KBM-7 (cell line): ENCODE data around the gene LRRC26.
"Not testable (repeated sequence)": the region's sequence is repeated elsewhere in the genome, so short reads cannot be mapped to it uniquely, and the experiment has no call there.

Source experiments
- DNase-seq: peaks from one replicate; pipeline ENCODE4 v3.0.0-alpha.2; 2015
- in situ Hi-C: fragments of 300-500 bp; cut with MboI; formaldehyde crosslinking; loops from 2 replicates; pipeline ENCODE4 v1.14.3; 2020; ENCODE audit warnings: low sequenced_read_pairs, low pct_unique_long_range_greater_than_20kb, mixed read lengths

LRRC26 gene

DNA sequence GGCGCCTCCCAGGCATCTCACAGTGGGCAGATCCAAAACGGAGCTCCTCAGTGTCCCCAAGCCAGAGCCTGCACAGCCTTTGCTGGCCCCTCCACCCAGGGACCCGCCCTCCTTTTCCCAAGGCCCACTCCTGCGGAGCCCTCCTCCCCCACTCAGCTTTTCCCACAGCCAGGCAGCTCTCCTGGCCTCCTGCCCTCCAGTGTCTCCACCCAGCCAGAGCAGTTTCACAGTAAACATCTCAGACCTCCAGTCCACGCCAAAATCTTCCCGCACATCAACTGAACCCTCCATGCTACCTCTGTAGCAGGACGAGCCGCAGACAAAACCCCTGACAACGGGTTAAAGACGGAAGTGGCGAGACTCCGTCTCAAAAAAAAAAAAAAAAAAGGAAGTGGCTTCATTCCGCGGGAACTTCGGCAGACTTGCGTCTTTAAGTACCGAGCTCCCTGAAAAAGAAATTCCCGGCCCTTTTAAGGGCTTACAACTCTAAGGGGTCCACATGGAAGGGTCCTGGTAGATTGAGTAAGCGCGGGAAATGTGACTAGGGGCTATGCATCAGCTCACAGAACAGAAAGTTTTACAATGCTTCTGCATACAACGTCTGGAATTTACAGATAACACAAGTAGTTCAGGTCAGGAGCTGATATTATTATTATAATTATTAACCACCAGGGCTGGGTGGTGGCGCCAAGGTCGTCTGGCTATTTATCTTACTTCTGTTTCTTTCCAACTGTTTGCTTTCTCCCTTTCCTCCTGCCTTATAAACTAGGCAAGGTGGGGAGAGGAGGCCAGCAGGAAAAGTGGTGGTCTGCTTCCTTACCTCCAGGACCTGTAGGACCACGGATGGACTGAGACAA lies 42.3 kb downstream of the LRRC26 start:
- in situ Hi-C loops, result no loop called here
- DNase-seq, result peak; percentile 94

- no peak for DNase-seq
- in situ Hi-C loops, result no loop called here
These were observed 43.1 kb downstream of the LRRC26 start for GRCh38 chr9:137126786-137127185.

GRCh38 chr9:137123952-137124462 lies 45.8 kb downstream of the LRRC26 start:
- in situ Hi-C loops, DNase-seq: not testable (repeated sequence)

GRCh38 chr9:137123468-137123837 lies 46.4 kb downstream of the LRRC26 start:
- in situ Hi-C loops, result no loop called here

DNA sequence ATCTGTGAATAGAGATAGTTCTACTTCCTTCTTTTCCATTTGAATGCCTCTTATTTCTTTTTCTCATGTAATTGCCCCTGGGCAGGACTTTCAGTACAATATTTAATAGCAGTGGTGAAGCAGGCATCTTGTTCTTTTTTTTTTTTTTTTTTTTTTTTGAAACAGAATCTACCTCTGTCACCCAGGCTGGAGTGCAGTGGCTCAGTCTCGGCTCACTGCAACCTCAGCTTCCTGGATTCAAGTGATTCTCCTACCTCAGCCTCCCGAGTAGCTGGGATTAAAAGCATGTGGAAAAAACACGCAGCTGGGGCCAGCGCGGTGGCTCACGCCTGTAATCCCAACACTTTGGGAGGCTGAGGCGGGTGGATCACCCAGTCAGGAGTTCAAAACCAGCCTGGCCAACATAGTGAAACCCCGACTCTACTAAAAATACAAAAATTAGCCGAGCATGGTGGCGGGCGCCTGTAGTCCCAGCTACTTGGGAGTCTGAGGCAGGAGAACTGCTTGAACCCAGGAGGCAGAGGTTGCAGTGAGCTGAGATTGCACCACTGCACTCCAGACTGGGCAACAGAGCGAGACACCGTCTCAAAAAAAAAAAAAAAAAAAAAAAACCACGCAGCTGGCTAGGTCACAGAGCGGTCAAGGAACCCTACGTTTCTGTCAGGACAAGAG lies 46.9 kb downstream of the LRRC26 start:
- in situ Hi-C loops, result not testable (repeated sequence)
- peak; percentile 32 for DNase-seq

More at GRCh38 chr9:137123468-137123837, 46.4 kb downstream of the LRRC26 start:
- no peak for DNase-seq

- in situ Hi-C loops, result not testable (repeated sequence)
These were observed 47.7 kb downstream of the LRRC26 start for GRCh38 chr9:137121927-137122795.

More at GRCh38 chr9:137121927-137122795, 47.7 kb downstream of the LRRC26 start:
- not testable (repeated sequence) for DNase-seq
